ENCODE results near the gene C1QL1.

GRCh38 chr17:44969144-44969780 lies 1.2 kb upstream of the C1QL1 start:
- TF ChIP-seq CTCF (IDR thresholded peaks at IDR 0.05; ENCODE audit: extremely low read depth in 1 of 2, insufficient read depth in 1 of 2, low read depth in 1 of 2, low read length in 2 of 2) (no peak), POLR2AphosphoS5 (IDR thresholded peaks at IDR 0.05; ENCODE audit: insufficient read depth, low read depth, low read length) (no peak), POLR2A (IDR thresholded peaks at IDR 0.05; ENCODE audit: low read depth, low read length) (no peak), EZH2 (IDR thresholded peaks at IDR 0.05; ENCODE audit: borderline replicate concordance, low read depth, low read length, severe bottlenecking) (peak; percentile 10)
